Heart left ventricle (tissue), 13 donors: ENCODE measurements around the gene SEC22B.
"Not testable (repeated sequence)": the region's sequence is repeated elsewhere in the genome, so short reads cannot be mapped to it uniquely, and the experiment has no call there.

ENCODE experiments used
- CTCF ChIP-seq, 12 donors: fragments of 200-600 bp; sonication (generic) in 4 of 12; IDR thresholded peaks; one replicate each; pipeline versions ENCODE4 v1.5.0 to v1.8.0; 2018 to 2022; ENCODE audit warnings: antibody characterized with exemption in 12 of 12, mild to moderate bottlenecking in 5 of 12
- POLR2A ChIP-seq, 2 donors: fragments of 450-650 bp; IDR thresholded peaks; one replicate each; pipeline ENCODE4 v1.6.1; 2017; ENCODE audit warnings: antibody characterized with exemption in 2 of 2, mild to moderate bottlenecking in 2 of 2, moderate library complexity in 2 of 2
- donor health status: ischemic (EF 13 %, LVEDD 7.1; RV severe dilation, severe dysfunction).
- donor health status: DM: no; HTN: yes; CAD: no.
- donor health status: DM: no; HTN: no; CAD: no.
- donor health status: ischemic (EF 25% LVEDD 6.9; RV normal size, moderate dysfunction).
- donor health status: ischemic (EF 25% LVEDD 5.7; RV mildly dilated, moderate dysfunction).
- donor health status: ischemic (EF 35%, LVEDD 5.7; RV mildly dilated, moderate dysfunction).
- donor health status: nonischemic (EF 11% LVEDD 7.7; RV severe dilation, severe dysfunction).
- donor health status: DM: yes; HTN: yes; CAD: no.
- donor health status: PGD.
- donor health status: ischemic (EF 29% LVEDD 5.4; RV normal size, mild dysfunction).
- donor health status: nonischemic (EF 23%, LVEDD 6.1; RV moderate dilation, normal function).

- TF ChIP-seq CTCF, POLR2A (IDR thresholded peaks at IDR 0.05): not testable (repeated sequence)
Measured at GRCh38 chr1:120175688-120176087, 632 bp downstream of the SEC22B start.
